Heart right ventricle (tissue), 16 donors: ENCODE measurements around the gene EIF2D. TPM values are rescaled to one million over a fixed set of nuclear protein-coding genes. Genes with fewer than 3 reads are reported as not detected.

Experiments used
- ATAC-seq, 8 donors: fragments of 200-7000 bp; cut with Tn5 transposase; one replicate each; pipeline ENCODE4 v1.9.1; 2020; ENCODE audit warnings: mild to moderate bottlenecking in 8 of 8, moderate library complexity in 8 of 8, moderate number of reproducible peaks in 1 of 8
- DNase-seq, 2 donors: peaks; one replicate each; pipeline ENCODE4 v3.0.0-alpha.2; 2020
- H3K27ac ChIP-seq, 10 donors: fragments of 200-600 bp; sonication (generic) in 2 of 10; one replicate each; pipeline versions ENCODE4 v1.5.0 to v1.8.0; 2020 to 2022; ENCODE audit warnings: mild to moderate bottlenecking in 3 of 10
- H3K27me3 ChIP-seq, 7 donors: fragments of 200-600 bp; one replicate each; pipeline ENCODE4 v1.8.0; 2021 to 2022; ENCODE audit warnings: mild to moderate bottlenecking in 2 of 7
- H3K36me3 ChIP-seq, 9 donors: fragments of 200-600 bp; sonication (generic) in 1 of 9; one replicate each; pipeline versions ENCODE4 v1.5.0 to v1.8.0; 2020 to 2022; ENCODE audit warnings: mild to moderate bottlenecking in 2 of 9
- H3K4me1 ChIP-seq, 9 donors: fragments of 200-600 bp; sonication (generic) in 1 of 9; one replicate each; pipeline versions ENCODE4 v1.5.0 to v1.8.0; 2020 to 2022; ENCODE audit warnings: mild to moderate bottlenecking in 4 of 9
- H3K4me3 ChIP-seq, 10 donors: fragments of 200-600 bp; sonication (generic) in 2 of 10; one replicate each; pipeline versions ENCODE4 v1.5.0 to v1.8.0; 2020 to 2022; ENCODE audit warnings: mild to moderate bottlenecking in 7 of 10, moderate library complexity in 2 of 10
- H3K9me3 ChIP-seq, 11 donors: fragments of 200-600 bp in 10 of 11; sonication (generic) in 2 of 11; one replicate each; pipeline versions ENCODE4 v1.5.0 to v1.8.0; 2013 to 2022; ENCODE audit warnings: mild to moderate bottlenecking in 2 of 11, control low read depth in 1 of 11, moderate library complexity in 1 of 11
- WGBS, 2 donors: extraction: QIAGEN DNeasy Blood & Tissue Kit; methylation state at CpG; one replicate each; pipeline ENCODE4 v1.1.7; 2013; ENCODE audit warnings: inconsistent platforms in 1 of 2; 5-methylcytosine and 5-hydroxymethylcytosine counted together
- intact Hi-C, 10 donors: fragments of 100-400 bp; cut with DNase I; formaldehyde crosslinking; loops; one replicate each; pipeline versions ENCODE4 v1.11.1 to v1.14.2; 2022
- polyA plus RNA-seq, 2 donors: library from polyadenylated mRNA; stranded (reverse); fragments of 200-250 nt; gene quantifications; one replicate each; pipeline ENCODE4 v1.2.3, GENCODE V29; 2013
- total RNA-seq, 10 donors: library from RNA; stranded (reverse); fragmentation: NEBNext Ultra II Directional in 3 of 10; extraction: Animal tissue kit (Norgen Biotek cat#: 25700) in 3 of 10; gene quantifications; one replicate each; pipeline versions ENCODE4 v1.2.1 to v1.2.4, GENCODE V29; 2021 to 2023
- TF ChIP-seq, protein P1 (sequence below), 9 donors: fragments of 200-600 bp; sonication (generic) in 2 of 9; IDR thresholded peaks; one replicate each; pipeline versions ENCODE4 v1.5.0 to v1.8.0; 2021 to 2022; ENCODE audit warnings: antibody characterized with exemption in 9 of 9, mild to moderate bottlenecking in 5 of 9, moderate library complexity in 1 of 9
- donor health status: Arrhythmogenic right ventricular cardiomyopathy.
- donor health status: ischemic (EF 13 %, LVEDD 7.1; RV severe dilation, severe dysfunction).
- donor health status: healthy with polysubstance abuse.
- donor health status: DM: no; HTN: yes; CAD: no.
- donor health status: DM: no; HTN: no; CAD: no.
- donor health status: ischemic (EF 25% LVEDD 6.9; RV normal size, moderate dysfunction).
- donor health status: ischemic (EF 25% LVEDD 5.7; RV mildly dilated, moderate dysfunction).
- donor health status: healthy.
- donor health status: DM: yes; HTN: yes; CAD: no.
- donor health status: Ischemic cardiomyopathy.
- donor health status: ischemic (EF 35%, LVEDD 5.7; RV mildly dilated, moderate dysfunction).
- donor health status: nonischemic (EF 11% LVEDD 7.7; RV severe dilation, severe dysfunction).
- donor health status: DM: yes; HTN: yes; CAD: no.
- donor health status: PGD.
- donor health status: ischemic (EF 29% LVEDD 5.4; RV normal size, mild dysfunction).
- donor health status: nonischemic (EF 23%, LVEDD 6.1; RV moderate dilation, normal function).

The EIF2D gene
- total and polyA plus RNA-seq, 12 donors = 16.8 to 35.6 (median 29.5) TPM

DNA sequence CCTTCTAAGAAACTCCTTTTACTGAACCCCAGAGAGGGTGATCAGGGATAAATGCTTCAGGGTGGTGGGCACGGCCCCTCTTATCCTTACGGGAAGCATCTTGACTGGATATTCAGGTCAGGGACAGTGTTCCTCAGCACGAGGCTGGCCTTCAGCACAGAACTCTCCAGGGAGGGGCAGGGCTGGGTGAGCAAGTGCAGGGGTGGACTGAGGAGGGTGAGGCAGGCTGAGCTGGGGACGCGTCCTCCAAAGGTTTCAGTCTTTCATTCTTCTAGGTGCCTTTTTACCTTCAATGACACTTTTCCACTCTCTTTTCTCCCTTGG, 52.6 kb downstream of the EIF2D start:
- 62 to 68% methylated on average over 5 of the region's 5 CpGs for WGBS, 2 donors
- DNase-seq (no peak), ATAC-seq (peak in 2 of 8 donors; percentile 20 to 29)
- TF ChIP-seq, protein P1, sequence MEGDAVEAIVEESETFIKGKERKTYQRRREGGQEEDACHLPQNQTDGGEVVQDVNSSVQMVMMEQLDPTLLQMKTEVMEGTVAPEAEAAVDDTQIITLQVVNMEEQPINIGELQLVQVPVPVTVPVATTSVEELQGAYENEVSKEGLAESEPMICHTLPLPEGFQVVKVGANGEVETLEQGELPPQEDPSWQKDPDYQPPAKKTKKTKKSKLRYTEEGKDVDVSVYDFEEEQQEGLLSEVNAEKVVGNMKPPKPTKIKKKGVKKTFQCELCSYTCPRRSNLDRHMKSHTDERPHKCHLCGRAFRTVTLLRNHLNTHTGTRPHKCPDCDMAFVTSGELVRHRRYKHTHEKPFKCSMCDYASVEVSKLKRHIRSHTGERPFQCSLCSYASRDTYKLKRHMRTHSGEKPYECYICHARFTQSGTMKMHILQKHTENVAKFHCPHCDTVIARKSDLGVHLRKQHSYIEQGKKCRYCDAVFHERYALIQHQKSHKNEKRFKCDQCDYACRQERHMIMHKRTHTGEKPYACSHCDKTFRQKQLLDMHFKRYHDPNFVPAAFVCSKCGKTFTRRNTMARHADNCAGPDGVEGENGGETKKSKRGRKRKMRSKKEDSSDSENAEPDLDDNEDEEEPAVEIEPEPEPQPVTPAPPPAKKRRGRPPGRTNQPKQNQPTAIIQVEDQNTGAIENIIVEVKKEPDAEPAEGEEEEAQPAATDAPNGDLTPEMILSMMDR (IDR thresholded peaks at IDR 0.05) = no peak
- peak overlapping the region in 2 of 10 donors; percentile 1 to 78 for H3K4me3 ChIP-seq
- no peaks in the 10 kb centered on the region for H3K27me3 ChIP-seq
- H3K4me1 ChIP-seq = peaks cover 12 to 92% (median 51%) of the 10 kb centered on the region in 9 donors
- H3K36me3 ChIP-seq = peaks cover 0 to 32% (median 0%) of the 10 kb centered on the region in 9 donors
- intact Hi-C loops = no loop called here
- no peaks in the 10 kb centered on the region for H3K9me3 ChIP-seq
- peak overlapping the region; percentile 11 to 100 (median 56) for H3K27ac ChIP-seq

DNA sequence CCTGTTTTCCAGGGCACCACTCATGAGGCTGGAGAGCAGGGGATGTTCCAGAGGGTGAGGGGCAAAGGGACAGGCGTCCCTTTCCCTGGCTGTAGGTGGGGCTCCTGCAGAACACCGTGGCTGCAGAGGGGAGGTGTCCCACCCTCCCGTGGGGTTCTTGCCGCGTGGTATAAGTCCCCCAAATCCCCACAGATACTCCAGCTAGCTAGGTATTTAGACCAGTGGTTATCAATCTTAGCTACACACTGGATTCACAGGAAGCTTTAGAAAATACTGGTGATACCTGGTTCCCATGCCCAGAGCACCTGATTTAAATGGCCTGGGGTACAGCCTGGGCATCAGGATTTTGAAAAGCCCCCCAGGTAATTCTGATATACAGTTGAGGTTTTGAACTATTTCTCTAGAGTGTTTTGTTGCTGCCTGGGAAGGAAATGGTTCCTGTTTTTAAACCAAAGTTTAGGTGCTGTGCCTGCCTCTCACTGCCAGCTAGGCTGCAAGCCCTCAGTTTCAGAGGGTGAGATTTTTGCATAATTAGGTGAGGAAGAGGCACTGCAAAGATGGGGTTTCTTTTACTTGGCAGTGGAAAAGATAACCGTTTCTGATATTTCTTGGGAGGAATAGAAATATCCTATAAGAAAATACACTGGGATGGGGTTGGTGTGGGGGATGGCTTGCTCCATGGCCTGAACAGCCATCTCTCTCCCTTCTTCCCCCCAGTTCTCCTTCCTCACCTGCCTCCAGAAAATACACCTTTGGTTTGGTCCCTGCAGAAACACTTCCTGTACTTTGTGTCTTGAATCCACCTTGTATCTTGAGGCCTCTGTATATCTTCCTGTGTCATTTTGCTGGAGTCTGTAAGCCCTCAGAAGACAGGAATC, 53.2 kb downstream of the EIF2D start:
- Histone ChIP-seq H3K9me3 (no peaks in the 10 kb centered on the region), H3K4me1 (peaks cover 12 to 89% (median 49%) of the 10 kb centered on the region in 9 donors), H3K27ac (peak overlapping the region in 7 of 10 donors; percentile 5 to 100 (median 71)), H3K27me3 (no peaks in the 10 kb centered on the region), H3K36me3 (peaks cover 0 to 26% (median 0%) of the 10 kb centered on the region in 9 donors), H3K4me3 (peak overlapping the region in 6 of 10 donors; percentile 1 to 78 (median 68))
- 83 to 93% methylated on average over 6 of the region's 6 CpGs for WGBS, 2 donors
- TF ChIP-seq, protein P1 (IDR thresholded peaks at IDR 0.05) = no peak
- DNase-seq (no peak), ATAC-seq (no peak)
- intact Hi-C loops = no loop called here

DNA sequence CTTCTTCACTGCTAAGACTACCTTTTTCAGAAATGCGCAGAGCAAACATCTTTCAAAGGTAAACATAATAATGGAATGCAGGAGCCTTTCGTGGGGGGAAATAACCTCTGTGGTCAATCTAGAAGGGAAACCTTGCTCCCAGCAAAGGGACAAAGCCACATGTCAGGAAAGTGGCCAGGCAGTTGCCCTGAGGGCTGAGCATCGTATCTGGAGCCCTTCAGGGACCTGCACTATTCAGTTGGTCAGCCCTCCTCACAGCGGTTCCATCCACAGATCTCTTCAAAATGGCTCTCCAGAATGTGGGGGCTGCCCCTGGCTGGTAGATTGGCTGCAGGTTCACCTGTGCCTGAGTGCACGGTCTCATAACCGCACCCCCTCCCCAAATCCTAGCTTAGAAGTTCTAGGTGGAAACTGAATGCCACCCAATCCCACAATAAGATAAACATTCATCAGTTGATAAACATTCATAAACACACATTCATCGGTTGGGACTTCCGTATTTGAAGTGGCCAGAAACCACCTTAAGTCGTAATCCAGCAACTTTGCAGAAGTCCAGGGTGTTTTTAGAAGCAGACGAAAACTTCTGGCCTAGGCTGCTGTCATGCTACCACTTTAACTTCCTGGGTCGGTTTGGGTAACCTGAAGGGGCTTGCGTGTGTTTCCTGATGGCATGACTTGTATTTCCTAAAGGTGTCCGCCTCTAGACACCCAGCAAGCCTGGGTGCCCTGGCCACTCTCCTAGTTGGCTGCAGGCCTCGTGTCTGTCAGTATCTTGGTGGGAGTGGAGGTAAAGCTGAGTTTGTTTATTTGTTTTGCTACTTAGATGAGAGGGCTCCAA, 54.4 kb downstream of the EIF2D start:
- ATAC-seq (no peak), DNase-seq (no peak)
- TF ChIP-seq, protein P1 (IDR thresholded peaks at IDR 0.05) = no peak
- H3K36me3 ChIP-seq = peaks cover 0 to 23% (median 0%) of the 10 kb centered on the region in 9 donors
- H3K27me3 ChIP-seq = no peaks in the 10 kb centered on the region
- H3K9me3 ChIP-seq = no peaks in the 10 kb centered on the region
- peak overlapping the region; percentile 22 to 78 (median 66) for H3K4me3 ChIP-seq
- peak overlapping the region; percentile 6 to 100 (median 66) for H3K27ac ChIP-seq
- WGBS, 2 donors = 66 to 75% methylated on average over 14 of the region's 14 CpGs
- peaks cover 12 to 77% (median 49%) of the 10 kb centered on the region in 9 donors for H3K4me1 ChIP-seq
- intact Hi-C loops = no loop called here
